HEK293T (cell line): Measurements from ENCODE around the gene GSTO2.

ENCODE experiments used
- FOXA1 ChIP-seq: fragments of 450-650 bp; IDR thresholded peaks from 2 replicates; pipeline ENCODE4 v1.6.1; 2016; ENCODE audit warnings: mild to moderate bottlenecking
- HDGF ChIP-seq: fragments of 450-650 bp; IDR thresholded peaks from 2 replicates; pipeline ENCODE4 v1.6.1; 2017; ENCODE audit warnings: antibody characterized with exemption, borderline replicate concordance
- L3MBTL2 ChIP-seq: fragments of 450-650 bp; conservative IDR thresholded peaks from 2 replicates; pipeline ENCODE4 v1.6.1; 2016; ENCODE audit warnings: mild to moderate bottlenecking
- LEF1 ChIP-seq: fragments of 450-650 bp; IDR thresholded peaks from 2 replicates; pipeline ENCODE4 v1.6.1; 2017; ENCODE audit warnings: mild to moderate bottlenecking, borderline replicate concordance
- NFRKB ChIP-seq: fragments of 450-650 bp; IDR thresholded peaks from 2 replicates; pipeline ENCODE4 v1.6.1; 2016; ENCODE audit warnings: mild to moderate bottlenecking, moderate library complexity
- SUZ12 ChIP-seq: fragments of 450-650 bp; IDR thresholded peaks from 2 replicates; pipeline ENCODE4 v1.6.1; 2016; ENCODE audit warnings: mild to moderate bottlenecking
- ZNF384 ChIP-seq: fragments of 450-650 bp; IDR thresholded peaks from 2 replicates; pipeline ENCODE4 v1.6.1; 2016

GRCh38 chr10:104339469-104340110 is 70.6 kb downstream of the GSTO2 start:
- TF ChIP-seq HDGF (no peak), LEF1 (no peak), SUZ12 (no peak), NFRKB (no peak), FOXA1 (no peak), L3MBTL2 (no peak), ZNF384 (no peak)
